HG03558 (cell line): ENCODE results near the gene SUMO2.
A peak's percentile ranks its signal among the peaks of the same experiment; 100 is the strongest.
"Not testable (repeated sequence)": the region's sequence is repeated elsewhere in the genome, so short reads cannot be mapped to it uniquely, and the experiment has no call there.

Source experiments
- ATAC-seq: cut with Tn5 transposase; IDR thresholded peaks from one replicate; pipeline ENCODE4 v1.9.1; 2021; ENCODE audit warnings: moderate number of reproducible peaks; ENCODE audit not compliant: unreplicated experiment; ENCODE audit errors: extremely low read depth

The SUMO2 gene

DNA sequence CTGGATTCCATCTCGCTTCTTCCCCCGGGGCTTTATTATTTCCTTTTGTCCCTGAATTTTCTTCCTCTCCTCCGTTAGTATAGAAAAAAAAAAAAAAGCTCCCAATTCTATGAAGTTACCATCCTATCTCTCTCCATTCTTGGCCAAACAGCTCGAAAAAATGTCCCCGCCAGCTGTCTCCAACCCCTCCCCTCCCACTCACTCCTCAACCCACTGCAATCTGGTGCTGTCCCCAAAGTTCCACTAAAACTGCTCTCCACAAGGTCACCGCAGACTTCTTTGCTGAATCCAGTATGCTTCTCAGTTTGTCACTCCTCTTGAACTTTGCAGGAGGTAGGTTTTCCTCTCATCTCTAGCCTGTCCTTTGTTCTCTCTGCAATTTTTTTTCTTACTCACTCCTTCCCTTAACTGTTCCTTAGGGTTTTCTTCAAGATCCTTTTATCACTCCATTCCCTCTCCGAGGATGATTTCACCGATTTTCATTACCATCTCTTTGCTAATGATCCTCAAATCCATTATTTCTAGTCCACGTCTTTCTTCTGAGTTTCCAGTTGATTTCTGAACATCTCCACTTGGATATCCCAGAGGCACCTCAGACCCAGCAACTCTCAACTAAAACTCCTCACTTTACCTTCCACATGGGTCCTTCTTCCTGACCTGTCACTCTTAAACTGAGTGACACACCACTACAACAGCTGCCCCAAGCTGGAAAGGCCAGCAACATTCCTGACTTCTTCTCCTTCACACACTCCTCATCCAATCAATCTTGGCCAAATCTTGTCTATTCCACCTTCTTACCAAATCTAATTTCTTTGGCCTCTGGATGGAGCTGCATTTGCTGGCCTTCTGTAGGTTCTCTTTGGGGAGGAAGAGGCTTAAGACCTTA, 1.5 kb upstream of the SUMO2 start:
- ATAC-seq = no peak

GRCh38 chr17:75182319-75182568, 515 bp downstream of the SUMO2 start:
- no peak for ATAC-seq

DNA sequence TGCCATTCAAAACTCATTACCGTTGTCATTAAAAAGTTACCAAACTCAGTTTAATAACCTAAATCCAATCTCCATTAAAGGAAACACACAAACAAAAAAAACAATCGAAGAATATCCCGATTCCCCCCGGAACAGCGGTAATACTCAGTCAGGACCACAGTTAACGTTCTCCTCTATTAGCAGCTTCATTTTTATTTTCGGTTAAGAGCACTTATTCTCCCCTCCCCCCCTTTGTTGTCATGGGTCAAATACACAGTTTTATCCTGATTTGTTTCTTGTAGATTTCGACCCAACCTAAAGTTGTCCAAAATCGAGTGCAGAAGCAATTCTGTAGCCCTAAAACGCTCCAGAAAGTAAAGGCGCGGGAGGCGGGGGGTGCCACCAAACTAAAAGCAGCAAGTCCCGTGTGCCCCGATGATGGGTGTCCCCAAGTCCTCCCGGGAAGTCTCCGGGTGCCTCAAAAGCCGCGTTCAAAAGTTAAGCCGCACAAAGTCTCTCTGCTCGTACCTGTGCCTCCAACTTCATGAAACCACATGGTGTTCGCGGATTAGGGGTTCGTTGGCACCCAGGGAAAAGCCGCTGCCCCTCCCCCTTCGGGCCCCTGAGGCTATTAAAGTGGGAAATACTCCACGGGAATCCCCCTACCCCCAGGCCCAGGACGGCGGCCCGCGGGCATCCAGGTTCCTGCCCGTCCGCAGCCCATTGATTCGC, 996 bp downstream of the SUMO2 start:
- no peak for ATAC-seq

DNA sequence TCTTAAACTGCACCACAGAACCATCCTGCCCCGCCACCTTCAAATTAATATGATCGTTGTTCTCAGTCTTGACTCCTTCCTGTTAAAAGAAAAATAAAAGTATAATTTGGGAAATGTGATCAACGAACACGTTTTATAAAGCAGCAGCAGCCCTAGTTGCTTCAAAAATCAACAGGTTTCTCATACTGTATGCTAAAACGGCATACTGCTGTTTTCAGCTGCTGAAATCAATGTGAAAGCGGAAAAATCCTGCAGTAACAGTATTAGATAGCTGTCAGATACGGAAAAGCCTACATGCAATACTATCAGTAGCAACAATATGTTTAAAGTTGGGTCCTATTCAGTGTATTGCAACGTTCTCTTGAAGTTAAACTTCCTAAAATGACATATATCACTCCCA, 1.6 kb downstream of the SUMO2 start:
- ATAC-seq = no peak

GRCh38 chr17:75178453-75178852, 4.3 kb downstream of the SUMO2 start:
- ATAC-seq = no peak

DNA sequence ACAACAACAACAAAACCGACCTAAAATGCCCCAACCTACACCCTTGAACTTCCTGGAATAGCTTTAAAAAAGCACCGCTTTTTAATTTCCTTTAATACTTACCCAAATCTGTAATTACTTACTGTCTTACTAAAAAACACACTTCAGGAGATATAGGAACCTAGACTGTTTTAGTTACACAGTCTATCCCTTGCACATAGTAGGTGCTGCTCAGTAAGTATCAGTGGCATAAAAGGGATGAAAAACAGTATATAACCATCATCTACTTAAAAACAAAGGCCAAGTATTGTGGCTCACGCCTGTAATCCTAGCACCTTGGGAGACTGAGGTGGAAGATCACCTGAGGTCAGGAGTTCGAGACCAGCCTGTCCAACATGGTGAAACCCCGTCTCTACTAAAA, 6.1 kb downstream of the SUMO2 start:
- no peak for ATAC-seq

DNA sequence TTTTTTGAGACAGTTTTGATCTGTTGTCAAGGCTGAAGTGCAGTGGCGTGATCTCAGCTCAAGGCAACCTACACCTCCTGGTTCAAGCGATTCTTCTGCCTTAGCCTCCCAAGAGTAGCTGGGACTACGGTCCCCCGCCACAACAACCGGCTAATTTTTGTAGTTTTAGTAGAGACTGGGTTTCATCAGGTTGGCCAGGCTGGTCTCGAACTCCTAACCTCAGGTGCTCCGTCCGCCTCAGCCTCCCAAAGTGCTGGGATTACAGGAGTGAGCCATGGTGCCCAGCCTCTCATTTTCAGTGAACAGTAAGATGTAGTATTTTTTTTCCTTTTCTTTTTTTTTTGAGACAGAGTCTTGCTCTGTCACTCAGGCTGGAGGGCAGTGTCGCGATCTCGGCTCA, 7.8 kb downstream of the SUMO2 start:
- ATAC-seq = no peak

GRCh38 chr17:75173526-75173925, 9.2 kb downstream of the SUMO2 start:
- no peak for ATAC-seq

DNA sequence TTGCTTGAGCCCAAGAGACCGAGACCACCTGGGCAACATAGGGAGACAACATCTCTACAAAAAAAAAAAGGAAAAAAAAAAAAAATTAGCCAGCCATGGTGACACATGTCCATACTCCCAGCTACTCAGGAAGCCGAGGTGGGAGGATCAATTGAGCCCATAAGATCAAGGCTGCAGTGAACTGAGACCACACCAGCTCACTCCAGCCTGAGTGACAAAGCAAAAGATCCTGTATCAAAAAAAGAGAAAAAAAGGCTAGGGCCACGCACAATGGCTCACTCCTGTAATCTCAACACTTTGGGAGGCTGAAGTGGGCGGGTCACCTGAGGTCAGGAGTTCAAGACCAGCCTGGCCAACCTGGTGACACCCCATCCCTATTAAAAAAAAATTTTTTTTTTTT, 13.8 kb downstream of the SUMO2 start:
- no peak for ATAC-seq

- not testable (repeated sequence) for ATAC-seq
Observed at GRCh38 chr17:75164606-75165005, 18.2 kb downstream of the SUMO2 start.

- ATAC-seq = no peak
Observed at GRCh38 chr17:75163074-75163473, 19.7 kb downstream of the SUMO2 start.

DNA sequence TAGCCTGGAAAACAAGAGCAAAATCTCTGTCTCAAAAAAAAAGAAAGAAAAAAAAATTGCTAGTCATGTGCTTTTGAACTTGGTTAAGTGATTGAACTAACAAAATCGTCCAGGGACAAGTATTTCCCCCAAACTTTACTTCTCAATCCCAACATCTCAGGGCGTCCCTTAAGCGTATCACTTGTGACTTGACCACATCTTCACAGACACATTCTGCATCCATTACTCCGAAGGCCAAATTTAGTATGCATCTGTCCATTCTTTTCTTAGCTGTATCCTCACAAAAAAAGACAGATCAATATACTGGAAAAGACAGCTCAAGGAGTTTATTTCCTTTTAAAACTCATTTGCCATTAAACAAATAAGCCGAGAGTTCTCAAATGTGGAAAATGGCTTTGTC, 22.5 kb downstream of the SUMO2 start:
- ATAC-seq = no peak

- ATAC-seq = no peak
Observed at GRCh38 chr17:75159196-75160031, 23.3 kb downstream of the SUMO2 start.

- not testable (repeated sequence) for ATAC-seq
Observed at GRCh38 chr17:75158480-75158879, 24.3 kb downstream of the SUMO2 start.

DNA sequence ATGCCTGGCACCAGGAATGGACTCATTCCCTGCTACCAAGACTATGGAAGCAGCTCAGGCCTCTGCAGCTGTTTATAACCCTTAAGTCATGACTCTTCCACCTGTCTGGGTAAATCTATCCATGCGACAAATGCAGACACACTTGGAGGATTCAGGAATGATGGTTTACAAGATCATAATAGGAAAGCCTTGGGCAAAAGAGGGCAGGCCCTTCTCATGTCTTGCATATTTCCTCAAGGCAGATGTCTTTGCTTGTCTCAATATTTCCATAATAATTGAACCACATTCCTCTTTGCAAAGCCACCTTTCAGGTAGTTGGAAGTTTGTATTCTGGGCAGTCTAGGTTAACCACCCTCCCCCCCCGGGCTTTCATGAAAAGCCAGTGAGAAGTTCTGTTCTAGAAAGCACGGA, 27.6 kb downstream of the SUMO2 start:
- no peak for ATAC-seq

GRCh38 chr17:75154195-75155106, 28.3 kb downstream of the SUMO2 start, which contains the start of gene JPT1:
JPT1 (minus strand) TSS chr17:75154512; CDS start chr17:75154397, 115 bp downstream.
- peak; percentile 88 for ATAC-seq

DNA sequence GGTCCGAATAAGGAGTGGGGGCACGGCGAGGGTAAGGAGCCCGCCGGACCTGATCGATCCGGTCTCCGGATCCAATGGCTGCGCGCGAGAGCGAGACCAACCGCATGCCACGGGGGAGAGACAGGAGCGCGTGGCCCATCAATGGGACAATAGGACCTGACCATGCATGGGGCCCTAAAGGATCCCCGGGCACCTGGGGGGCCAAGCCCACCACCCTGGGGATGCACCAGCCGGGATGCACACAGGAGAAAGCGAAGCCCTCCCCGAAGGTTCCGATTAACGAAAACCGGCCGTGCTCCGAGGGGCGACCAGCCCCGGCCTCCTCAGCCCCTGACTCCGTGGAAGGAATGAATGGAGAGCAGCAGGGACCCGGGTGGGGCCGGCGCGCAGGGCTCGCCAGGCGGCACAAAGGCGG, 29.0 kb downstream of the SUMO2 start:
- ATAC-seq = peak; percentile 10

- no peak for ATAC-seq
Observed at GRCh38 chr17:75152922-75153779, 29.6 kb downstream of the SUMO2 start.

GRCh38 chr17:75152523-75152921, 30.2 kb downstream of the SUMO2 start:
- no peak for ATAC-seq
